Endothelial cell of umbilical vein (primary cell): Measurements from ENCODE around the gene NEMF. TPM values are rescaled to one million over a fixed set of nuclear protein-coding genes. Genes with fewer than 3 reads are reported as not detected.

Experiments
- BruUV-seq: library from RNA; stranded (reverse); fragments of 400-500 nt; replicated peaks from 2 replicates; lab custom pipeline; 2021; lab: Mats Ljungman, UMichigan
- CTCF ChIA-PET: fragments of 300-600, 350-600 bp; sonication (Branson Sonifier 250); formaldehyde crosslinking; loops from one replicate; lab custom pipeline; 2021; ENCODE audit warnings: antibody characterized with exemption, inconsistent platforms; lab: Charles Lee
- POLR2A ChIA-PET: fragments of 300-600, 350-600 bp; sonication (Branson Sonifier 250); formaldehyde crosslinking; loops from one replicate; lab custom pipeline; 2021; ENCODE audit warnings: antibody characterized with exemption, inconsistent platforms; lab: Charles Lee
- DNase-seq: peaks from one replicate; pipeline ENCODE4 v3.0.0-alpha.2; 2011; ENCODE audit warnings: low read depth, low spot score
- FAIRE-seq: peaks from 2 replicates; lab custom pipeline; 2011; peaks lifted over from hg19 to GRCh38; lab: Jason Lieb, UNC
- H2AFZ ChIP-seq: 2 replicates; pipeline ENCODE4 v1.6.0; 2012; ENCODE audit warnings: low read depth, low read length, control low read depth, inconsistent platforms
- H3K27ac ChIP-seq: 2 replicates; pipeline ENCODE4 v1.5.1; 2011; ENCODE audit warnings: low read depth, mild to moderate bottlenecking, control low read depth, low read length, moderate library complexity; ENCODE audit not compliant: insufficient read depth
- H3K27me3 ChIP-seq, 2 experiments: 2 replicates each; pipeline versions ENCODE4 v1.6.0 to v1.6.1; 2011; ENCODE audit warnings: low read length in 2 of 2, mixed read lengths in 1 of 2; ENCODE audit not compliant: control insufficient read depth in 2 of 2, insufficient read depth in 2 of 2
- H3K36me3 ChIP-seq, 2 experiments: 2 replicates in 1 of 2; 3 replicates in 1 of 2; pipeline ENCODE4 v1.5.1; 2011; ENCODE audit warnings: low read length in 2 of 2, mild to moderate bottlenecking in 1 of 2, moderate library complexity in 1 of 2; ENCODE audit not compliant: control insufficient read depth in 2 of 2, insufficient read depth in 2 of 2; ENCODE audit errors: extremely low read depth in 1 of 2
- H3K4me1 ChIP-seq: 3 replicates; pipeline ENCODE4 v1.5.1; 2011; ENCODE audit warnings: mild to moderate bottlenecking, low read length; ENCODE audit not compliant: control insufficient read depth, insufficient read depth; ENCODE audit errors: extremely low read depth
- H3K4me2 ChIP-seq: 2 replicates; pipeline ENCODE4 v1.6.1; 2011; ENCODE audit warnings: low read length, control low read depth, mixed read lengths; ENCODE audit not compliant: insufficient read depth
- H3K4me3 ChIP-seq, 3 experiments: fragments of 200-600 bp in 1 of 3; sonication (generic), shearing (Covaris generic) in 1 of 3; replicated peaks in 1 of 3; 2 replicates each; pipeline ENCODE4 v1.5.1; 2011 to 2016; ENCODE audit warnings: control low read depth in 3 of 3, low read length in 3 of 3, mild to moderate bottlenecking in 2 of 3, inconsistent platforms in 1 of 3, low read depth in 1 of 3, moderate library complexity in 1 of 3; ENCODE audit not compliant: insufficient read depth in 1 of 3
- H3K79me2 ChIP-seq: 2 replicates; pipeline ENCODE4 v1.6.0; 2012; ENCODE audit warnings: low read length, inconsistent platforms; ENCODE audit not compliant: control insufficient read depth, insufficient read depth
- H3K9ac ChIP-seq: replicated peaks from 2 replicates; pipeline ENCODE3; 2011; ENCODE audit warnings: low read length, control low read depth; ENCODE audit not compliant: insufficient read depth; ENCODE audit errors: extremely low read depth
- H3K9me1 ChIP-seq: replicated peaks from 3 replicates; pipeline ENCODE4 v1.6.0; 2011; ENCODE audit warnings: mild to moderate bottlenecking, low read length; ENCODE audit not compliant: control insufficient read depth, insufficient read depth; ENCODE audit errors: extremely low read depth
- H3K9me3 ChIP-seq: replicated peaks from 2 replicates; pipeline ENCODE4 v1.5.1; 2012; ENCODE audit warnings: low read length, inconsistent platforms; ENCODE audit not compliant: control insufficient read depth, insufficient read depth
- H4K20me1 ChIP-seq: replicated peaks from 2 replicates; pipeline ENCODE3; 2011; ENCODE audit warnings: mild to moderate bottlenecking, low read length; ENCODE audit not compliant: control insufficient read depth, insufficient read depth; ENCODE audit errors: extremely low read depth
- EZH2 ChIP-seq: IDR thresholded peaks from 2 replicates; pipeline ENCODE4 v1.6.1; 2012; ENCODE audit warnings: borderline replicate concordance, low read depth, mild to moderate bottlenecking, moderate library complexity, low read length, inconsistent platforms; ENCODE audit not compliant: severe bottlenecking
- FOS ChIP-seq: IDR thresholded peaks from 2 replicates; pipeline ENCODE4 v1.6.1; 2011; ENCODE audit warnings: mild to moderate bottlenecking, low read length, moderate library complexity, borderline replicate concordance; ENCODE audit not compliant: insufficient read depth
- GATA2 ChIP-seq: IDR thresholded peaks from 2 replicates; pipeline ENCODE4 v1.7.0; 2011; ENCODE audit warnings: low read depth, mild to moderate bottlenecking, moderate library complexity, mixed read lengths, low read length; ENCODE audit not compliant: insufficient read length, insufficient read depth
- JUN ChIP-seq: IDR thresholded peaks from 2 replicates; pipeline ENCODE4 v1.6.1; 2011; ENCODE audit warnings: borderline replicate concordance, low read depth; ENCODE audit not compliant: insufficient read length, insufficient read depth
- MYC ChIP-seq: IDR thresholded peaks from one replicate; pipeline ENCODE4 v1.6.1; 2011; ENCODE audit warnings: mild to moderate bottlenecking, low read depth, low read length
- POLR2A ChIP-seq: IDR thresholded peaks from 2 replicates; pipeline ENCODE4 v1.6.1; 2012; ENCODE audit warnings: low read depth, mild to moderate bottlenecking, control low read depth, low read length
- POLR2AphosphoS5 ChIP-seq: IDR thresholded peaks from 2 replicates; pipeline ENCODE4 v1.6.1; 2012; ENCODE audit warnings: low read depth, mild to moderate bottlenecking, control low read depth, low read length, moderate library complexity; ENCODE audit not compliant: insufficient read depth
- dilution Hi-C: fragments of 300-500 bp; cut with MboI; formaldehyde crosslinking; loops from one replicate; pipeline ENCODE4 v1.15.0; 2019; ENCODE audit warnings: low sequenced_read_pairs; ENCODE audit not compliant: extremely low pct_ligation_motif_present
- intact Hi-C: fragments of 100-400 bp; cut with micrococcal nuclease; formaldehyde crosslinking; loops from one replicate; pipeline ENCODE4 v1.10.0; 2022
- polyA plus RNA-seq, 4 experiments: library from polyadenylated mRNA; depleted of rRNA in 3 of 4; stranded (reverse) in 3 of 4; unstranded in 1 of 4; fragments of >200 nt; gene quantifications; 2 replicates each; pipeline versions ENCODE4 v1.2.1 to v1.2.3, GENCODE V29; 2011 to 2012; ENCODE audit warnings: missing spikeins in 1 of 4
- total RNA-seq: library from RNA; stranded (reverse); gene quantifications from 2 replicates; pipeline ENCODE4 v1.2.3, GENCODE V29; 2021
- TF ChIP-seq, protein P1 (sequence below), 2 donors: IDR thresholded peaks; 1 replicate in 1 of 2; 2 replicates in 1 of 2; pipeline ENCODE4 v1.5.1; 2011; ENCODE audit warnings: low read length in 2 of 2, mild to moderate bottlenecking in 2 of 2, moderate library complexity in 2 of 2, control low read depth in 1 of 2, inconsistent platforms in 1 of 2, low read depth in 1 of 2; ENCODE audit not compliant: insufficient read depth in 1 of 2; ENCODE audit errors: extremely low read depth in 1 of 2
- TF ChIP-seq, protein P2 (sequence below): IDR thresholded peaks from 2 replicates; pipeline ENCODE4 v1.6.1; 2011; ENCODE audit not compliant: insufficient read depth, insufficient read length

The NEMF gene
- total and polyA plus RNA-seq, 2 donors (not counting 3 experiments of a cell fraction or from before 2014, with no cell fraction given), result 12.2 to 71.4 TPM

DNA sequence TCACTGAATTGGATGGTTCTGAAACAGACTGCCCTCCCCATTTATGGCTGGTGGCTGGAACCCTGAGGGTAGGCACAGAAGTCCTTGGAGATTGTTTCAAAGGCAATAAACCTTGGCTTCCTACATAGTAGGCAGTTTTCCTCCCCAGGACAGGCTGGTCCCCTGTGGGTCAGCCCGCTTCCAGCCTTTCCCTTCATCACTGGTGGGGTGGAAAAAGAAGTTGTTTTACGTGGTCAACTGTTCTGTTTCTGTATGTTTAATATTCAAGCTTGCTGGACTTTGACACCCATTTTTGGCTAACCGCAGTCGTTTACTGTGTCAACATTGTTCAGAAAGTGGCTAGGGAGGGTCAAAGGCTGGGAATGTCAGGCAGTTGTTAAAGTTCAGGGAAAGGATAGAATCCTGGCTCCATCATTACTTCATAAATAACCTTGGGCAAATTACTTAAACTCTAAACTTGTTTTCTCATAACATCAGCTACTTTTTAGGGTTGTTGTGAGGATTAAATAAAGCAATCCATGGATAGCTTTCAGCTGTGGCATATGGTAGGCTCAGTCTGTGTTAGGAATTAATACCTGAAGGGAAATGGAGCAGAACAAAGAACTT lies 82.3 kb downstream of the NEMF start:
- POLR2A ChIA-PET, result interaction anchor here (2.4 kb wide), 1 partner anchor 150 kb away, joined by 11 read pairs; the partner anchor contains the start of genes MGAT2 and RPL36AL
- peaks cover 0 to 3% of the 10 kb centered on the region in 2 experiments for H3K36me3 ChIP-seq
- no peak overlapping the region for H2AFZ ChIP-seq
- peaks cover 10% of the 10 kb centered on the region for H3K79me2 ChIP-seq
- DNase-seq, result no peak
- no peak overlapping the region for H3K4me2 ChIP-seq
- CTCF ChIA-PET, result interaction anchor here (2.2 to 3.6 kb wide), 2 partner anchors 136 kb away, joined by 11 to 49 read pairs; partner anchors contain the start of gene DNAAF2
- peaks cover 16% of the 10 kb centered on the region for H3K4me1 ChIP-seq
- TF ChIP-seq JUN, result no peak
- TF ChIP-seq MYC, result no peak
- TF ChIP-seq, protein P1, sequence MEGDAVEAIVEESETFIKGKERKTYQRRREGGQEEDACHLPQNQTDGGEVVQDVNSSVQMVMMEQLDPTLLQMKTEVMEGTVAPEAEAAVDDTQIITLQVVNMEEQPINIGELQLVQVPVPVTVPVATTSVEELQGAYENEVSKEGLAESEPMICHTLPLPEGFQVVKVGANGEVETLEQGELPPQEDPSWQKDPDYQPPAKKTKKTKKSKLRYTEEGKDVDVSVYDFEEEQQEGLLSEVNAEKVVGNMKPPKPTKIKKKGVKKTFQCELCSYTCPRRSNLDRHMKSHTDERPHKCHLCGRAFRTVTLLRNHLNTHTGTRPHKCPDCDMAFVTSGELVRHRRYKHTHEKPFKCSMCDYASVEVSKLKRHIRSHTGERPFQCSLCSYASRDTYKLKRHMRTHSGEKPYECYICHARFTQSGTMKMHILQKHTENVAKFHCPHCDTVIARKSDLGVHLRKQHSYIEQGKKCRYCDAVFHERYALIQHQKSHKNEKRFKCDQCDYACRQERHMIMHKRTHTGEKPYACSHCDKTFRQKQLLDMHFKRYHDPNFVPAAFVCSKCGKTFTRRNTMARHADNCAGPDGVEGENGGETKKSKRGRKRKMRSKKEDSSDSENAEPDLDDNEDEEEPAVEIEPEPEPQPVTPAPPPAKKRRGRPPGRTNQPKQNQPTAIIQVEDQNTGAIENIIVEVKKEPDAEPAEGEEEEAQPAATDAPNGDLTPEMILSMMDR (IDR thresholded peaks at IDR 0.05; ENCODE audit: extremely low read depth in 1 of 2, insufficient read depth in 1 of 2, low read depth in 1 of 2, low read length in 2 of 2), result no peak
- TF ChIP-seq POLR2AphosphoS5, result no peak
- TF ChIP-seq POLR2A, result no peak
- no peak for TF ChIP-seq EZH2
- TF ChIP-seq, protein P2, sequence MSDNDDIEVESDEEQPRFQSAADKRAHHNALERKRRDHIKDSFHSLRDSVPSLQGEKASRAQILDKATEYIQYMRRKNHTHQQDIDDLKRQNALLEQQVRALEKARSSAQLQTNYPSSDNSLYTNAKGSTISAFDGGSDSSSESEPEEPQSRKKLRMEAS, result no peak
- TF ChIP-seq FOS, result no peak
- no peak for TF ChIP-seq GATA2
- H3K9me3 ChIP-seq, result no peaks in the 10 kb centered on the region
- dilution Hi-C loops, result no loop called here
- no peak overlapping the region for H3K4me3 ChIP-seq
- no peaks in the 10 kb centered on the region for H3K9me1 ChIP-seq
- BruUV-seq, result no TSS peak
- intact Hi-C loops, result no loop called here
- H3K27ac ChIP-seq, result no peak overlapping the region
- no peaks in the 10 kb centered on the region for H3K27me3 ChIP-seq
- FAIRE-seq, result no peak
- no peak overlapping the region for H3K9ac ChIP-seq
- H4K20me1 ChIP-seq, result no peaks in the 10 kb centered on the region
